UCSD-AML1 (cell line): Measurements from ENCODE around the gene KDM4B.

Experiments
- DNase-seq: peaks from one replicate; lab custom pipeline; 2025; ENCODE audit not compliant: unreplicated experiment; lab: John Stamatoyannopoulos, UW

The KDM4B gene

DNA sequence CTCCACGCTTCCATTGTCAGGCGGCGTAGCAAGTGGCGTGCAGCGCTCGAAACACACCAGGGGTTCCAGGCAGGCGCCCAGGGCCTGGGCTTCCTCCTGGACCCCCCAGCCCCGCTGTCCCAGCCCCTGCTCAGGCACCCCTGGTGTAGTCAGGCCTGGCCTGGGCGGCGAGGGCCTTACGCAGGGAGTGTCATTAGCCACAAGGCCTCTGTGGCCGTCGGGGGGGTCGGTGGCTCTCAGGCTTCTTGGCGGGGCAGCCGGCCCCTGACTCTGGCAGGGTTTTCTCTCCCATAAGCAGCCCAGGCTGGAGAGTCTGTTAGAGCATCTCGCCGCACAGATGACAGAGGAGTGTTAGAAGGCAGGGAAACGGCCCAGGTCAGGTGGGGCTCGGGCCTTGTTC lies 116.7 kb downstream of the KDM4B start:
- no peak for DNase-seq

DNA sequence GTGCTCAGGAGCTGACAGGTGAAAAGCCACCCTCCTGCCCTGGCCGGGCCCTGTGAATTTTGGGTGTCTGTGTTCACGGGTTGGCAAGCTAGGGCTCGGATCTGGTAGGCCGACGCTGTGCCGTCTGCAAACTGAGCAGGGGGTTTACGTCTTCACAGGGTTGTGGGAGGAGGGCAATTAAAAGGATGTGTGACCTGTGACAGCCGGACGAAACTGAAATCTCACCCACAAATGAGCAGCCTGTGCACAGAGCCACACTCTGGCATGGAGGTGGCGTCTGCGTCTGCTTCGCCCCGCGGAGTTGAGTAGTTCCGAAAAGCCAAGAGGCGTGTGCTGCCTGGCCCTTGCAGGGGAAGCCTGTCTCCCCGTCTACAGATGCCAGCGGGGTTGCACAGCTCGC lies 117.3 kb downstream of the KDM4B start:
- DNase-seq, result no peak

DNA sequence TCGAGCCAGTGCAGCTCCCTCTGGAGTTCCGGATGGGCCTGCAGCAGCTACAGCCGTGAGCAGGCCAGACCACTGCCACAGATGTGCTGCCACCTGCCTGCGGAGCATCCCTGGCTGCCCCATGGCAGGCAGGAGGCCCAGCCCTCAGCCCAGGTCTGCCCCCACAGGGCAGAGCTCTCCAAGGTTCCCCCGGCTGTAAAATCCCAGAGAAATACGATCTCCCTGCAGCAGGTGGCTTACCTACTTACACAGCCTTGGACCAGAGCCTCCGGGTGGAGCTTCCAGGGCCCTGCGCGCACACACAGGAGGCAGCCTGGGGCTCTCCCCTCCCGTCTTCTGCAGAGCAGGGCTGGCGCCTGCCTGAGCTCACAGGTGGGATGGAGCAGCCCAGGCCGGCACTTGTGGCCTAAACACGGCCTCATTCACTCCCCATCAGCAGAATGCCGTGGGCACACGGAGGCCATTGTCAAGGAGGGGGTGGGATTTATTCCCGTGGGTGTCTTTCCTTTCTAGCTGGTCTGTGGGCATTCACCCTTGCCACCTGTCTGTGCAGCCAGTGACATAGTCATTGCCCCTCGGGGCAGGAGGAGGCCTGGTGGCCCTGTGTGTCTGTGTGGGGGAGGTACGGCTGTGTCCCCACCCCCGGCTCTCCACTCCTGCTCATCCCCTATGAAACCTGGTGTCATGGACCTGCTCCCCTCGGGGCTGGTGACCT lies 118.0 kb downstream of the KDM4B start:
- DNase-seq, result no peak

DNA sequence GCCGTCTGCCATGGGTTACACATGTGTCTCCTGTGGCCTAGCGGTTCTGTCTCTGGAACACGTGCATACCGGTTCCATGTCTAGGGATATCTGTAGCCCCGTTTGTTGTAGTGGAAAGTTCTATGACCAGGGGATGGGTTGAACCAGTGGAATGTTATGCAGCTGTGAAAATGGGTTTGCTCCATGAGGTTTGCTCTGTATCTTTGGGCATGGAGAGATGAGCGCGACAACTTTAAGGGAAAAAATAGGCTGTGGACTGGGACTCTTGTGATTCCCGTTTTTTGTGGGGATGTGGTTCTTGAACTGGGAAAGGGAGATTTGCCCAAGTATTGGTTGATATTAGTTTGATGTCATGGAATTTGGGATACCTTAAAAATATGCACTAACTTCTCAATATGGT lies 120.4 kb downstream of the KDM4B start:
- no peak for DNase-seq

DNA sequence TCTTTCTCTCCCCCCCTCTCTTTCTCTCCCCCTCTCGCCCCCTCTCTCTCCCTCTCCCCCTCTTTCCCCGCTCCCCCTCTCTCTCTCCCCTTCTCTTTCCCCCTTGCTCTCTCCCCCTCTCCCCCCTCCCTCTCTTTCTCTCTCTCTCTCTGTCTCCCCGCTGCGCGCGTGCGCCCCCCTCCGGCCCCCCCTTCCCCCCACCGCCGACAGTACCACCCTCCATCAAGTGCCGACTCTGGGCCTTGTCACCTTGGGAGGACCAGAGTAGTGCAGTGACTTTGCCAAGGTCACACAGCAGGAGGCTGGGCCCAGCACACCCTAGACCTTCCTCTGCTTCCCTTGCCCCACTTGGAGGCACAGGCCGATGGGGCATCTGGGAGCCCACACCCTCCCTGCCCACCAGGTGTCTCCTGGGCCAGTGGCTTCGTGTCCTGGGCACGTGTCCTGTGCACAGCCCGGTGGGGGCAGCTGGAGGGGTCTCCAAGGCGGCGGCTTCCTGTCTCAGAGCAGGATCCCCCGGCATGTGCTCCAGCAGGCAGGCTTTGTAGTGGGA lies 121.6 kb downstream of the KDM4B start:
- DNase-seq, result no peak

DNA sequence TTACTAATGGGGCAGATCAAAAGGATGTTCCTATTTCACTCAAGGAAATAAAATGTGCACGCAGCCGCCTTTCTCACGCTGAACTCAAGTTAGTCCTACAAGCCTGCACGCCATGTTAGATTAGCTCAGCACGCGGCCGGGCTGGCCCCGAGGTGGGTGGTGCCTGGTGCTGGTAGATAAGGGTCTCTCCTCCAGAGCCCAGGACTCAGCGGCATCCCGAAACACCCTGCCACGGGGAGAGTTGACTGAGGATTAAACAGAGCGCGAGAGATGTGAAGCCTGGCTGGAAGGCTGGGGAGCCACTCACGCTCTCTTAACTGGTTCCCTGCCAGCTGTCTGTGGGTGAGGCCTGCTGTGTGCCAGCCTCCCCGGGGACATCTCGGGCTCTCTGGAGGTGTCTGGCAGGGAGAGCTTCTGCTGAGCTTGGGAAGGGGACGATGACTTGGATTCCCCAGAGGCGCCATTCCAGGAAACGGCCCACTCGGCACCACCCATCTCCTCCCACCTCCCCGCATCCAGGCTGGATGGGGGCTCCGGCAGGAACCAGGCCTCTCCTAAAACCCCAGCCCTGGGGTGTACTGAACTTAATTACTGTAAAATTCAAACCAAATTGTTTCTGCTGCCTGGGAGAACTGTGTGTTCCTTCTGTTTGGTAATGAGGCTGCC lies 122.2 kb downstream of the KDM4B start:
- no peak for DNase-seq

DNA sequence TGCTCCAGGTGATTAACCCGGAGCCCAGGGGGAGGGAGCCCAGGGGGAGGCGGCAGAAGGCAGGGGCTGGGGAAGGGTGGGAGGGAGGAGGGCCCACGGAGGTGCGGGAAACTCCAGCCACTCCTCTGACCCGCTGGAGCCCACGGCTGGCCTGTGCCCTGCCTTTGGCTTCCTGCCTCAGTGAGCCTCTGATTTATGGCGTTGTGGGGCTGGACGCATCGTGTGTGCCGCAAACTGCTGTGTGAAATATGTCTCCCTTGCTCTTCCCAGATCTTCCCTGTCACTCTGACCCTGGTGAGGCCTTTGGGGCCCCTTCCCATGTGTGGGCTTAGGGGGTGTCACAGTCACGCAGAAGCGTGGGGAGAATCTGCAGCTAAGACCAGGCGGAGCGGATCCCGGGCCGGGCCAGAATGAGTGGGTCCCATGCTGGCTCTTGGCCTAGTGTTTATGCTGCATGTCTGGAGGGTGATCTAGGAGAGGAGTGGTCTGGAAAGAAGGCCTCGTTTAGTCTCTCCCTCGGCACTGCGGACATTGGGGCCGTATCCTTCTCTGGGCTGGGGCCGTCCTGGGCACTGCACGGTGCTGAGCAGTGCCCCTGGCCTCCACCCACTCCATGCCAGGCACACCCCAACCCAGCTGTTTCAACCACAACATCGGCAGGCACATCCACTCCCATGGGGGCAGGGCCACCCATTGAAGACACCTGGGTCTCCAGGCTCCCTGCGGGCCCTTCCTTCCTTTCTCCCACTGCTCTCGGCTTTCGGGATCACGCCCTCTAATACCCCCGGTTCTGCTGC lies 123.0 kb downstream of the KDM4B start:
- no peak for DNase-seq

DNA sequence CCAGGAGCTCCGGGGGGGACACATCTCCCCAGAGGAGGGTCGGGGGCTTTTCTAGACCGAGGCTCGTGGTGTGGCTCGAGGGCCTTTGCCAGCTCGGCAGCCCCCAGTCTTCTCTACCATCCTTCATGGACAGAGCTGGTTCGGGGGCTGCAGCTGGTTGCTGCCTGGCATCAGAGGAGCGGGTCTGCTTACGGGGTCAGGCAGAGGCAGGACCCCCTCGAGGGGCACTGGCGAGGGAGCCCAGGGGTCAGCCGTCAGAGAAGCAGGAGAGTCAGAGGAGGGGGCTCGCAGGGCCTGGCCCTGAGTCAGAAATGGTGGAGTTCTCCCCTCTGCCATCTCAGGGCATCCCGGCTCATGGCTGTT lies 123.5 kb downstream of the KDM4B start:
- DNase-seq, result no peak

DNA sequence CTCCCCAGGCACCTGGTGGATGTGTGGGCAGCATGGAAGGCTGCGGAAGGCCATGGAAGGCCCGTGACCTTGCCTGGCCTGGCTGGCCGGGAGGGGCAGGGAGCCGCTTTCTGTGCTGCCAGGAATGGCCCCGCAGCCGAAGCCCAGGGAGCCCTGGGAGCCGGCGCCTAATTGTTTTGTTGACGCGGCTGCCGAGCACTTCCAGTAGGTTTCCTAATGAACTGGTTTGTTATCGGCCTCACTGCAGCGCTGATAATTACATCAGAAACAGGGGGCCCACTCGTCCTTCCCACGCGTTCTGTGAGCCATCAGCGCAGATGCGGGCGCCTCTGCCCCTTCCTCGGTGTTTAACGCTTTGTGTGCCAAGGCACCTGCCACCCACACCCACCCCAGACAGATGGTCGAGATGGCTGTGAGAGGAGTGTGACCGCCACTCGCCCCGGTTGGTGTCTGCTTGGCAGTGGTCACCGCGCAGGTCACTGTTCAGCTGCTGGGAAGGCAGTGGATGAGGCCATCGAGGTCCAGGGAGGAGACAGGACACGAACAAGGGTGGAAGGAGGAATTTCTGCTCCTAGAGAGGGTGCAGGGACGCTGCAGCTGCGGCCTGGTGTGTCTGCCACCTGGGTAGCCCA lies 124.5 kb downstream of the KDM4B start:
- DNase-seq, result no peak

DNA sequence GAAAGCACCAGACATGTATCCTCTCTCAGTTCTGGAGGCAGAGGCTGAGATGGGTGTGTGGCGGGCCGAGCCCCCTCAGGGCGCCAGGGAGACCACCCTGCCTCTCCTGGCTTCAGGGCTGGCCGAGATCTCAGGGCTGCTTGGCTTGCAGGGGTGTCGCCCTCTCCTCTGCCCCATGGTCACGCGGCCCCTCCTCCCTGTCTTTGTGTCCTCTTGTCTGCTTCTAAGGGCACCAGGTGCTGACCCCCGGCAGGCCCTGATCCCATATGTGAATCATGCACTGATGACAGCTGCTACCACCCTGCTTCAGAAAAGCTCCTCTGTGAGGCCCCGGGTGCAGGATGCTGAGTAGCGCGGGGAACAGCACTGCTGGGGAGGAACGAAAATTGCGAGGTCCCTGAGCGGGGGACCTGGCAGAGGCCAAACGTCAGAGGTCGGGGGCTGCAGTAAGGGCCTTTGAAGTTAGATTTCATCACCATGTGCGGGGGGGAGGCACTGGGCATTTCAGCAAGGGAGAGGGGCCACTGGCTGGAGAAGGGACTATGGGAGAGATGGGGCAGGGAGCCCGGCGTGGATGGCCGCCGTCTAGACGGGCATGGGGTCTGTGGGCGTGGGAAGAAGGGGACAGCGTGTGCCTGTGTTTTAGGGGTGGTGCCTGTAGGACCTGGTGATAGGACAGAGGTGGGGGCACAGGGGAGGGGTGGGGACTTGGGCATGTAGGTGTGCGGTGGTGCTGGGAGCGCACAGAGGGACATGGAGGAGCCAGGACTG lies 125.2 kb downstream of the KDM4B start:
- no peak for DNase-seq

DNA sequence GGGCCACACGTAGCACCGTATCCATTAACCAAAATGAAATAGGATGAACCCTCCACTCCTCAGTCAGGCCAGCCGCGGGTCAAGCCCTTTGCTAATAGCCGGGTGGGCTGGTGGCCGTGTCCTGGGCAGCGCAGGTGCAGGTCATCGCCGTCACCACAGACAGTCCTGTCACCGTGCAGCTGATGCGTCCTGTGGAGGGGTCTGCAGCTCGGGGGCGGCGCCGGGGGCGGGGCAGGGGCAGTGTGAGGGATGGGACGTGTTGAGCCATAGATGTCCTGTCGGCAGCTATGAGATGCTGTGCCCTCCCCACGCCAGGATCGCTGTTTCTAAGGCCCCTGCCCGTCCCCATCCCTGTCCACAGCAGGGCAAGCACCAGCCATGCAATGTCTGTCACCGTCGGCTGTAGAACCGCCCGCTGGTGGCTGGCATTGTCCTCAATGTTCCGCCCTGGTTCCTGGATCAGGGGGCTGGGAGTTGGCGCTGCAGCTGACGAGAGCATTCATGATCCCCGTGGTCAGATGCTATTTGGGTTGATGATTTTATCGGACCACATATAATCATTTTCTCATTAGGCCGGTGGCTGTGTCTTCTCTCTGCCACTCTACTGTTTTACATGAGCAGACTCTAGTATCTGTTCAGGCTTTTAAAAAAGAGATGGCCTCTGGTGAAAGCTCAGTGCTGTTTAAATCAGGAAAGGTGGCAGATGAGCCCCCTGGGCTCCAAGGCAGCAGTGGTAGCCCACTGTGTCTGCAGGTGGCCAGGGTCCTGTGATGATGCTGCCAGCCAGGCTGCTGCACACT lies 126.1 kb downstream of the KDM4B start:
- DNase-seq, result no peak

DNA sequence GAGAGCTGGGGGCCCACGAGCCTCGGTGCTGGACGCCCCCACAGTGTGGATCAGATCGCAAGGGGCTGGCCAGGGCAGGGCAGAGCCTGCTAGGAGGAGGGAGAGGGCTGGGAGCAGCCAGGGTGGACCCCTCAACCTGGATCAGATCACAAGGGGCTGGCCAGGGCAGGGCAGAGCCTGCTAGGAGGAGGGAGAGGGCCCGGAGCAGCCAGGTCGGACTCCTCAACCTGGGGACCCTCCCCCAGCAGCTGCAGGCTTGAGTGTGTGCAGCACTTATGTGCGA lies 126.6 kb downstream of the KDM4B start:
- DNase-seq, result no peak

DNA sequence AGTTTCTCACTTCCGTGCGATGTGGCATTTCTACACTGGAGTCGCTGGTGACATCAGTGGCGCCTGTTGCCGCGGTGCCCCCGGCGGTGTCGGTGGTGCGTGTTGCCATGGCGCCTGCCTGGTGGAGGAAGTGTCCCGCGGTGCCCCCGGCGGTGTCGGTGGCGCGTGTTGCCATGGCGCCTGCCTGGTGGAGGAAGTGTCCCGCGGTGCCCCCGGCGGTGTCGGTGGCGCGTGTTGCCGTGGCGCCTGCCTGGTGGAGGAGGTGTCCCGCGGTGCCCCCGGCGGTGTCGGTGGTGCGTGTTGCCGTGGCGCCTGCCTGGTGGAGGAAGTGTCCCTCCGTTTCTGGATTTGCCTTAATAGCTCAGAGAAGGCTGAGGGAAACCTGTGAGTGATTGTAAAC lies 127.6 kb downstream of the KDM4B start:
- DNase-seq, result no peak

DNA sequence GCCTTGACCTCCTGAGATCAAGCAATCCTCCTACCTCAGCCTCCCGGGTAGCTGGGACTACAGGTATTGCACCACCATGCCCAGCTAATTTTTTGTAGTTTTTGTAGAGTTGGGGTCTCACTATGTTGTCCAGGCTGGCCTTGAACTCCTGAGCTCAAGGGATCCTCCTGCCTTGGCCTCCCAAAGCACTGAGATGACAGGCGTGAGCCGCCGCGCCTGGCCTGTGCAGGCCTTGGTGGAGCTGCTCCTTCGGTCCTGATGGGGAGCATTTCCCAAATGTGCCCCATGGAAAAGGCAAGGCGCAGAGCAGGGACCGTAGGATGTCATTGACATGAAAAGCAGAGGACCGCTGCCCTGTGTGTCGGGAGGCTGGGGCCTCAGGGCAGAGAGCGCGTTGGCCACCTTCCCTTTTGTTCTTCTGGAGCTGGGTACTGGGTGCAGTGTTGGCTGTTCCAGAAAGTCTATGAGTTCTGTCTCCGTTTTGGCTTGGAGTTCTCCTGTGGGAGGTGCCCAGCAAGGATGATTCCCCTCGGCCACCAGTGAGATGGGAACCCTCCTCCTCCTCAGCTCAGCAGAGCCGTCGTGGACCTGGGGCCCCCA lies 128.5 kb downstream of the KDM4B start:
- no peak for DNase-seq

DNA sequence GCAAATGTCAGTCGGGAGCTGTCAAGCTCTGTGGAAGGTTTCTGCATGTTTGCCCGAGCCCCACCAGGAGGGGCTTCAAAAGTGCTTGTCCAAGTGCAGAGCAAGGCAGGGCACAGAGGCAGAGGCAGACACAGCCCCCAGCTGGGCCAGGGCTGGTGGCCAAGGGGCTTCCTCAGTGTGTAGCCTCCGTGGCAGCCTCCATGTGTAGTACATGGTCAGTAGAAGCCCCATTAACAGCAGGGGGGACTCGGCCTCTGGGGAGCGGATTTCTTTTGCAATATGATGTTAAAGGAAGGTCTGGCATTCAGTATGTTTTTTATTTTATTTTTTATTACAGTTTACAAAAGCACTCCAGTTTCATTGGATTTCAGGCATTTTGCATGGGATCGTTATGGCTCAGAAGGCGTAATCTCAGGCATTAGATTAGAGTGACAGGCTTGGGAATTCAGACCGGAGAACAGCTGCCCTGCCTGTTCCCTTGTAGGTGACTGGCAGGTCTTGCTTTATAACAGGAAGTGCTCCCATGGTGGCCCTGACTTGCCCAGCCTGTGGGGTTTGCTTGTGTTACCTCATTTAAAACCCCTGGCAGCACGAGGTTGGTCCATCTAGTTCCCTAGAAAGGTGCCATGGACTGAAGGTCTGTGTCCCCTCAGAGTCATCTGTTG lies 129.2 kb downstream of the KDM4B start:
- no peak for DNase-seq

DNA sequence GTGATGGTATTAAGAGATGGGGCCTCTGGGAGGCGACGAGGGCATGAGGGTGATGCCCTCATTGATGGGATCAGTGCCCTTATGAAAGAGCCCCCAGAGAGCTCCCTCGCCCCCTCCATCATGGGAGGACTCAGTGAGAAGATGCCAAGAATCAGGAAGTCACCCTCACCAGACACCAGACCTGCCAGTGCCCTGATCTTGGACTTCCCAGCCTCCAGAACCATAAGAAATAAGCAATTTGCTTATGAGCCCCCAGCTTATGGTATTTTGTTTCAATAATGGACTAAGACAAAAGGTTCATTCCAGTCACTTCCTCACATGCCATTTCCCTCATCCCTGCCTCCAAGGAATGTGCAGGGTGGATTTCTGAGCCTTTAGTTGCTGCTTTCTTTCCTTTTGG lies 129.7 kb downstream of the KDM4B start:
- DNase-seq, result no peak

DNA sequence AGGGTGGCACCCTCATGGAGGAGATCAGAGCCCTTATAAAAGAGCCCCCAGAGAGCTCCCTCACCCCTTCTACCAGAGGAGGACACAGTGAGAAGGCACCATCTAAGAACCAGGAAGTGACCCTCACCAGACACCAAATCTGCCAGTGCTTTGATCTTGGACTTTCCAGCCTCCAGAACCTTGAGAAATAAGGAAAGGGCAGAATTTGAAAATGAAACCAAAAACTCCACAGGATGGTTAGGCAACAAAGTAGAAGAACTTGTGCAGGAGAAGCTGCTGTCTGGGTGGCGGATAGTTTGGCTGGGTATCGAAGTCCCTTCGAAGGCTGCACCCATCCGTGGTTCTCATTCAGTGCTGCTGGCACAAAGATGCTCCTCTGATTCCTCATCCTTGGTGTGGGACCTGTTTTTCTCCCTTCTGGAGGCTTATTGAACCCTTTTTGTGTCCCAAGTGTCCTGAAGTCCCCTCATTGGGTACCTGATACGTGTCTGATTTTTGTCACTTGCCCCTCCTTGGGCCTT lies 130.8 kb downstream of the KDM4B start:
- no peak for DNase-seq

DNA sequence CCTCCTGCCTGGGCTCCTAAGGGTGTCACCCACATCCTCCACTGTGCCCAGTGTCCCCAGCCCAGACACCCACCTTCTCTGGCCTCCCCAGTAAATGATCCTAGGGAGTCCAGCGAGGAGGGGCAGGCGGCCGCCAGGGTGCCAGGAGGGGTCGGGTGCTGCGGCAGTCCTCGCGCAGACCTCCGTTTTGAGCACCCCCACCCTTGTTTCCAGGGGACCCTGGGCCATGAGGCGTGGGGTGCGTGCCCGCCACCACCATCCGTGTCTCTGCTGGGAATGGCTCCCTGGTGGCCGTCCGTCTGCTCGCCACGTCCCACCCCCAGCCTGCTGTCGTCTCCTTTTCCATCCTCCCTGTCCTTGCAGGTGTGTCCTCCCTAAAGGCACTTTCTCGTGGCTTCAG lies 133.0 kb downstream of the KDM4B start:
- DNase-seq, result no peak

DNA sequence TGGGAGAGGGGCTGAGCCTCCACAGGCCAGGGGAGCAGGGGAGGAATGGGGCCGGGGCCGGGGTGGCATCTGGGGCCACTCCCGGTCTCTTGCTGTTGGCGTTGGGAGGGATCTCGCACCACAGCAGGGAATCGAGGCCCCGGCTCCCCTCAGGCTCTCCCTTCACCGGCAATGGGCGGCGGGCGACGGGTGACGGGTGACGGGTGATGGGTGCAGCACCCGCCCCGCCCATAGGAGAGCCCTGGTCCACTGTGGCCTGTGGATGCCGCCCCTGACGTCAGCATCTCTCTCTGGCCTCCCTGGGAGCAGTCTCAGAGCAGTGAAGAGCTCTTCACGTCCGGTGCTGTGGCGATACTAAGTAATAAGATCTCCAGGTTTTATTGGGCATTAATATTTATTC lies 133.6 kb downstream of the KDM4B start:
- DNase-seq, result no peak
